Neutrophil (primary cell): Measurements from ENCODE around the gene RFWD3.
"Not testable (repeated sequence)": the region's sequence is repeated elsewhere in the genome, so short reads cannot be mapped to it uniquely, and the experiment has no call there.

ENCODE experiments used
- H3K27ac ChIP-seq: fragments of 200-600 bp; sonication (generic); 2 replicates; pipeline ENCODE4 v1.5.1; 2016; ENCODE audit warnings: mild to moderate bottlenecking, moderate library complexity
- H3K27me3 ChIP-seq: fragments of 200-600 bp; sonication (generic); 2 replicates; pipeline ENCODE4 v1.6.0; 2016; ENCODE audit warnings: mild to moderate bottlenecking
- H3K36me3 ChIP-seq: fragments of 200-600 bp; sonication (generic); 2 replicates; pipeline ENCODE4 v1.5.1; 2017
- H3K4me1 ChIP-seq, 2 experiments: fragments of 200-600 bp in 1 of 2; sonication (generic) in 1 of 2; 1 replicate in 1 of 2; 2 replicates in 1 of 2; pipeline versions ENCODE4 v1.5.1 to v1.6.1; 2013 to 2016; ENCODE audit warnings: low read depth in 1 of 2, low read length in 1 of 2, mild to moderate bottlenecking in 1 of 2, moderate library complexity in 1 of 2; ENCODE audit not compliant: control insufficient read depth in 1 of 2, insufficient read depth in 1 of 2
- H3K4me3 ChIP-seq, 2 experiments: fragments of 200-600 bp in 1 of 2; sonication (generic) in 1 of 2; 1 replicate in 1 of 2; 2 replicates in 1 of 2; pipeline ENCODE4 v1.5.1; 2013 to 2016; ENCODE audit warnings: low read depth in 1 of 2, low read length in 1 of 2, mild to moderate bottlenecking in 1 of 2, moderate library complexity in 1 of 2
- H3K9me3 ChIP-seq: fragments of 200-600 bp; sonication (generic); 2 replicates; pipeline ENCODE4 v1.5.1; 2016
- CTCF ChIP-seq: fragments of 200-600 bp; sonication (generic); IDR thresholded peaks from 2 replicates; pipeline ENCODE4 v1.5.1; 2016; ENCODE audit warnings: antibody characterized with exemption

RFWD3 gene

GRCh38 chr16:74661064-74661463, 5.6 kb downstream of the RFWD3 start:
- H3K9me3 ChIP-seq: no peaks in the 10 kb centered on the region
- no peak overlapping the region for H3K27ac ChIP-seq
- TF ChIP-seq CTCF: no peak
- H3K27me3 ChIP-seq: no peaks in the 10 kb centered on the region
- peaks cover 13 to 14% of the 10 kb centered on the region in 2 experiments for H3K4me1 ChIP-seq
- peaks cover 42% of the 10 kb centered on the region for H3K36me3 ChIP-seq
- no peak overlapping the region for H3K4me3 ChIP-seq

DNA sequence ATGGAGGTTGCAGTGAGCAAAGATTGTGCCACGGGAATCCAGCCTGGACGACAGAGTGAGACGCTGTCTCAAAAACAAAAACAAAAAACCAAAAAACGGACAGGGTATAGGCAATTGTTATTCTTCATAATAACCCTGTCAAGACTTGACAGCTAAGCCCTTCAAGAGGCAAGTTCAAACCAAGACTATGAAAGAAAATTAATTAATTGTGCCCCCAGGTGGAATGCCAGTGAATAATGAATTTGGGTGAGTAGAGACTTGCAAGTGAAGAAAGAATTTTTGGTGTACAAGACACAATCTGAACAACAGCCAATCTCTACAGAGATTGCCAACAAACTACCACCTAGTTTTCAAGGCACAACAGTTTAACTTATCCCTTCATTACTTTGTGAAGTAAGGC, 6.3 kb downstream of the RFWD3 start:
- no peaks in the 10 kb centered on the region for H3K9me3 ChIP-seq
- H3K4me1 ChIP-seq: peaks cover 8 to 10% of the 10 kb centered on the region in 2 experiments
- H3K4me3 ChIP-seq: no peak overlapping the region
- H3K27me3 ChIP-seq: no peaks in the 10 kb centered on the region
- peaks cover 48% of the 10 kb centered on the region for H3K36me3 ChIP-seq
- no peak overlapping the region for H3K27ac ChIP-seq
- TF ChIP-seq CTCF: no peak

GRCh38 chr16:74659041-74659440, 7.6 kb downstream of the RFWD3 start:
- Histone ChIP-seq H3K4me1 (peaks cover 8 to 10% of the 10 kb centered on the region in 2 experiments), H3K4me3 (no peak overlapping the region), H3K9me3 (no peaks in the 10 kb centered on the region), H3K27me3 (no peaks in the 10 kb centered on the region), H3K27ac (no peak overlapping the region), H3K36me3 (peaks cover 44% of the 10 kb centered on the region)
- TF ChIP-seq CTCF: no peak

- Histone ChIP-seq H3K27me3 (no peaks in the 10 kb centered on the region), H3K4me1 (peaks cover 8 to 10% of the 10 kb centered on the region in 2 experiments), H3K27ac (peak overlapping the region; percentile 63), H3K4me3 (no peak overlapping the region), H3K36me3 (peaks cover 34% of the 10 kb centered on the region), H3K9me3 (no peaks in the 10 kb centered on the region)
- no peak for TF ChIP-seq CTCF
Measured at GRCh38 chr16:74657870-74658642, 8.6 kb downstream of the RFWD3 start.

GRCh38 chr16:74654536-74655050, 12.1 kb downstream of the RFWD3 start:
- H3K4me3 ChIP-seq: no peak overlapping the region
- no peaks in the 10 kb centered on the region for H3K27me3 ChIP-seq
- TF ChIP-seq CTCF: no peak
- no peaks in the 10 kb centered on the region for H3K9me3 ChIP-seq
- peaks cover 8 to 10% of the 10 kb centered on the region in 2 experiments for H3K4me1 ChIP-seq
- peaks cover 38% of the 10 kb centered on the region for H3K36me3 ChIP-seq
- peak overlapping the region; percentile 20 for H3K27ac ChIP-seq

DNA sequence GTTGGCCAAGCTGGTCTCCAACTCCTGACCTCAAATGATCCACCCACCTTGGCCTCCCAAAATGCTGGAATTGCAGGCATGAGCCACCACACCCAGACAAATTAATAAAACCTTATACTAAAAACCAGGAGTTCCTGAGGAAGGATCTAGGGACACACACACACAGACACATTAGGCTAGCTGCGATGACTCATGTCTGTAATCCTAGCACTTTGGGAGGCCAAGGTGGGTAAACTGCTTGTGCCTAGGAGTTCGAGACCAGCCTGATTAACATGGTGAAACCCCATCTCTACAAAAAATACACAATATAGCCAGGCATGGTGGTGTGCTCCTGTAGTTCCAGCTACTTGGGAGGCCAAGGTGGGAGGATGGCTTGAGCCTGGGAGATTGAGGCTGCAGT, 13.8 kb downstream of the RFWD3 start:
- H3K4me3 ChIP-seq, H3K27ac ChIP-seq, H3K9me3 ChIP-seq, H3K4me1 ChIP-seq, H3K27me3 ChIP-seq: not testable (repeated sequence)
- peaks cover 41% of the 10 kb centered on the region for H3K36me3 ChIP-seq
